Putamen (tissue), 1 donor: ENCODE data around the gene PRELID2.
"Not testable (repeated sequence)": the region's sequence is repeated elsewhere in the genome, so short reads cannot be mapped to it uniquely, and the experiment has no call there.

Experiments used
- DNase-seq: peaks from one replicate; pipeline ENCODE4 v3.0.0-alpha.2; 2016; ENCODE audit warnings: low spot score

PRELID2 gene

DNA sequence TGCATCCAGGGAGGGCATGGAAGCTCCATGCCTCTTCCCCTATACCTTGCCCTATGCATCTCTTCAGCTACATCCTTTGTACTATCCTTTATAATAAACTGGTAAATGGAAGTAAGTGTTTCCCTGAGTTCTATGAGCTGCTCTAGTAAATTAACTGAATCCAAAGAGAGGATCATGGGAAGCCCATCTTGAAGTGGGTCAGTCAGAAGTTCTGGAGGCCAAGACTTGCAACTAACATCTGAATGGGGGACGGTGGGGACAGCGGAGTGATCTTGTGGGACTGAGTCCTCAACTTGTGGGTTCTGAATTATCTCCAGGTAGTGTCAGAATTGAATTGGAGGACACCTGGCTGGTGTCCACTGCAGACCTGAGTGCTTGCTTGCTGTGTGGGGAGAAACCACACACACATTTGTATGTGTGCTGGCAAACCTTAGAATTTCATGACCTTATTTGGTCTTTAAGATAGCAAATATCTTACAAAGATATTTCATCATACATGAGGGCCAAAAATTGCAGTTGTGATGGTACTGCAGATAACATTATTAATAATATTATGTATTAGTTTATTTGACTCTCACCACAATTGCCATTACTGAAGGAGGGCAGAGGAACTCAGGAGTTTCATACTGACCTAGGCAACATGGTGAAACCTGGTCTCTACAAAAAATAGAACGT lies 5.5 kb upstream of the PRELID2 start:
- no peak for DNase-seq

- DNase-seq = no peak
These were observed 3.1 kb upstream of the PRELID2 start for GRCh38 chr5:145838276-145838675.

GRCh38 chr5:145836241-145836640 lies 1.1 kb upstream of the PRELID2 start:
- DNase-seq = not testable (repeated sequence)

DNA sequence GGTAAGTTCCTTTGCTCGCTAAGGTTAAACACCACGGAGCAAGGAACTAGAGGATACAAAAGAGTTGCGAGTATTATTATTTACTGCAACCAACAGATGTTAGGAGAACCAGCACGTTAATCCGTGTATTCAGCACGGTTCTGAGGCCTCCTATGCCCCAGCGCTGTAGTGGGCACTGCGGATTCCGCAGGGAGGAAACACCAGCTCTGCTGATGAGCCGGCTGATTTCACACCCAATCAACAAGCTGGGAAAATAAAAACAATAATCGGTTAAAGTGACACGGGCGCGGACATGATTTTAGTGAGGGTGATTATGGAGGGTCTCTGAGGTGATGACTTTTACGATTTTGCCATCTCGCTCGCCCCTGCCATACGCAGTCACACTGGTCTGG lies 702 bp upstream of the PRELID2 start:
- DNase-seq = no peak

GRCh38 chr5:145834554-145834916 lies 607 bp downstream of the PRELID2 start:
- no peak for DNase-seq

DNA sequence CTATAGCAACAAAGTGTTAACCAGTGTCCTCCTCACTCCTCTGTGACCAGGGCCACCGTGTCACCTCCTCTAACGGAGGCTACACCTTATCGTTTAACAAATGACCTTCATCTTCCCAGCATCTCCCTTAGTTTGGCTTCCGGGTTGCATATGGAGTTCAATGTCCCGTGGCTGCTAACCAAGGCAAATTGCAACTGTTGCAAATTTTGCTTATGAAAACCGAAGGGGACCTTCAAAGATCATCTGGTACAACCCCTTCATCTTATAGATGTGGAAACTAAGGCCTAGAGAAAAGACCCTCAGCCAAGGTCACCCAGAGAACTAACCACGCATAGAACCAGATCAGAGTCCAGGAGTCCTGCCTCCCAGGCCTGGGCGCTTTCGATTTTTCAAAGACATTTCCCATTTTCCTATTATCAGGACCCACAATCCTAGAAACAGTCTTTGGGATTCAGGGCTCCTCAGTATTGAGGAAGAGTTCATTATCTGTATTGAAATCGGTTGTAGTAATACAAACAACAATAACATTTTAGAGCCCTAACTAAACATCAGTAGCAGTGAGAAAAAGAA lies 1.4 kb downstream of the PRELID2 start:
- DNase-seq = no peak

- DNase-seq = no peak
These were observed 4.5 kb downstream of the PRELID2 start for GRCh38 chr5:145830594-145830993.

GRCh38 chr5:145829708-145830361 lies 5.3 kb downstream of the PRELID2 start:
- DNase-seq = no peak

DNA sequence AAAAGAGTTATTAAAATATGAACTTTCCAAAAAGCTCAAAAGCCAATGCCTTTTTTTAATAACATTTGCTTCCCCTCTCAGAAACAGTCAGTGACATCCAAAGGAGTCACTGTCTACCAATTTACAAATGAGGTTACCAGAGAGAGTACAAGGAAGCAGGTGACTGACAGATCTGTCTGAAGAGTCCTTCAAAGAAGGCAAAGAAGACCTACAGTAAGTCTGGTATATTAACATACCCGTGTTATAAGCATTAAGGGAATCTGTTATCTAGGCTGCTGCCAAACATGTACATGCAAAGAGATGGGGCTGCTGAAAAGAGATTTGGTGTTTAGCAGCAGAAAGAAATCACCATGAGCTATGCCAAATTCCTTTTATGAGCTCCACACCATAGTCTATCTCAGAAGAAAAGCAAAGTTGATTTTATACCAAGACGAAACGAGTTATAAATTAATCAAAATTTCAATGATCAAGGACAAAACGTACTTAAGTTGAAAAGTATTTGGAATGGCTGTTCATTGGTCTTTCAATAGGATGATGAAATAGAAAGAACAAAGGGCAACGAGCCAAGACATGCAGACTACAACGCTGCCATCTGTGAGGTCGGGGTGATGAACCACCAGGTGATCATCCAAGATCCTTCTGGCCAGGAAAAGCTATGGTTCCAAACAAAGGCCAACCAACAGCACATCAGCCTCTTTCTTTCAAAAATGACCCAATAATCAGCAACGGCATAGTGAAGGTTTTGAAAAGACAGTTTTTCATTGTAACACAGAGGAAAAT lies 8.1 kb downstream of the PRELID2 start:
- no peak for DNase-seq

- DNase-seq = no peak
These were observed 9.4 kb downstream of the PRELID2 start for GRCh38 chr5:145825751-145826180.

- DNase-seq = no peak
These were observed 11.1 kb downstream of the PRELID2 start for GRCh38 chr5:145824040-145824439.

- DNase-seq = no peak
These were observed 16.5 kb downstream of the PRELID2 start for GRCh38 chr5:145818604-145819003.

- no peak for DNase-seq
These were observed 22.3 kb downstream of the PRELID2 start for GRCh38 chr5:145812877-145813276.

- no peak for DNase-seq
These were observed 23.1 kb downstream of the PRELID2 start for GRCh38 chr5:145811834-145812625.

DNA sequence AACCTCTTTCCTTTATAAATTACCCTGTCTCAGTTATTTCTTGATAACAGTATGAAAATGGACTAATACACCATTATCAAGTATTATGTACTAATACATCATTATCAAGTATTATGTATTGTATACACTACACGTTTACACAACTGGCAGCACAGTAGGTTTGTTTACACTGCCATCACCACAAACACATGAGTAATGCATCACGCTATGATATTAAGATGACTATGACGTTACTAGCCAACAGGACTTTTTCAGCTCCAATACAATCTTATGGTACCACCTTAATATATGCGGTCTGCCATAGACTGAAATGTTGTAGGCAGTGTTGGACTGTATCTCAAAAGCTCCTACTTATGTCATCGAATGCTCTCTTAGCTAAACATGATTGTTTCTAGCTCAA lies 28.2 kb downstream of the PRELID2 start:
- no peak for DNase-seq

- DNase-seq = no peak
These were observed 29.3 kb downstream of the PRELID2 start for GRCh38 chr5:145805819-145806218.

DNA sequence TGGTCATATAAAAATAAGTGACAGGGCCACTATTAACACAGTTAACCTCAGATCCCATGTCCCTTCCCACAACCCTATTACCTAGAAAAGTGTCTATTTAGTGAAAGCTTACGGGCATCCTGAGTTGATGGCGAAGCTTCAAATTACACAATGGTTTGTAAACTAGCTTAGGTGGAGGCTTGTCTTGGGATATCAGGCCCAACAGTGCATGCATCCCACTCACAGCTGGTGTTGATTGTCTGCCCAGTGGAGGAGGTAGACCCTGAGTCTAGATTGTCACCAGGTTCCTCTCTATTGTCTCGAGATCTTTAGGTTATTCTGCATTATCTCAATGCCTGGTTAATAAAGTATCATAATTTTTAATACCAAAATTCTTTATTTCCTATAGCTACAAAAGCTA lies 30.4 kb downstream of the PRELID2 start:
- no peak for DNase-seq

GRCh38 chr5:145803112-145804004 lies 31.8 kb downstream of the PRELID2 start:
- DNase-seq = no peak

GRCh38 chr5:145801195-145801594 lies 33.9 kb downstream of the PRELID2 start:
- no peak for DNase-seq

- no peak for DNase-seq
These were observed 35.0 kb downstream of the PRELID2 start for GRCh38 chr5:145800181-145800580.

DNA sequence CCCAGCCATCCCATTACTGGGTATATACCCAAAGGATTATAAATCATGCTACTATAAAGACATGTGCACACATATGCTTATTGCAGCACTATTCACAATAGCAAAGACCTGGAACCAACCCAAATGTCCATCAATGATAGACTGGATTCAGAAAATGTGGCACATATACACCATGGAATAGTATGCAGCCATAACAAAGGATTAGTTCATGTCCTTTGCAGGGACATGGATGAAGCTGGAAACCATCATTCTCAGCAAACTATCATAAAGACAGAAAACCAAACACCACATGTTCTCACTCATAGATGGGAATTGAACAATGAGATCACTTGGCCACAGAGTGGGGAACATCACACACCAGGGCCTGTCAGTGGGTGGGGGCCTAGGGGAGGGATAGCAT lies 36.6 kb downstream of the PRELID2 start:
- DNase-seq = not testable (repeated sequence)
